GM12875 (cell line): ENCODE data around the gene CCDC87.

ENCODE experiments used
- H3K4me3 ChIP-seq: one replicate; pipeline ENCODE4 v1.5.1; 2011; ENCODE audit warnings: low read depth, low read length, control low read depth
- CTCF ChIP-seq: IDR thresholded peaks from 2 replicates; pipeline ENCODE4 v1.5.1; 2011; ENCODE audit warnings: low read depth, mild to moderate bottlenecking, control low read depth, inconsistent platforms, low read length, moderate library complexity, borderline replicate concordance; ENCODE audit not compliant: insufficient read depth

CCDC87 gene

GRCh38 chr11:66559142-66559865, 33.6 kb downstream of the CCDC87 start:
- H3K4me3 ChIP-seq: no peak overlapping the region
- TF ChIP-seq CTCF: no peak

- no peak for TF ChIP-seq CTCF
- H3K4me3 ChIP-seq: no peak overlapping the region
Measured at GRCh38 chr11:66557733-66558326, 35.0 kb downstream of the CCDC87 start.

GRCh38 chr11:66556086-66556485, 36.8 kb downstream of the CCDC87 start:
- TF ChIP-seq CTCF: no peak
- H3K4me3 ChIP-seq: no peak overlapping the region

- TF ChIP-seq CTCF: no peak
- no peak overlapping the region for H3K4me3 ChIP-seq
Measured at GRCh38 chr11:66555416-66555815, 37.4 kb downstream of the CCDC87 start.

GRCh38 chr11:66554602-66555001, 38.3 kb downstream of the CCDC87 start:
- no peak for TF ChIP-seq CTCF
- H3K4me3 ChIP-seq: no peak overlapping the region

- TF ChIP-seq CTCF: no peak
- no peak overlapping the region for H3K4me3 ChIP-seq
Measured at GRCh38 chr11:66550887-66551286, 42.0 kb downstream of the CCDC87 start.

GRCh38 chr11:66549696-66550095, 43.2 kb downstream of the CCDC87 start:
- H3K4me3 ChIP-seq: no peak overlapping the region
- TF ChIP-seq CTCF: no peak
